Esophagus squamous epithelium (tissue), 5 donors: ENCODE data around the gene NTN5. TPM values are rescaled to one million over a fixed set of nuclear protein-coding genes. Genes with fewer than 3 reads are reported as not detected.

Experiments
- DNase-seq: peaks from one replicate; lab custom pipeline; 2025; lab: John Stamatoyannopoulos, UW
- H3K27ac ChIP-seq, 4 donors: fragments of 200-600 bp; sonication (generic); one replicate each; pipeline ENCODE4 v1.5.1; 2016 to 2019; ENCODE audit warnings: mild to moderate bottlenecking in 1 of 4
- H3K27me3 ChIP-seq, 4 donors: fragments of 200-600 bp; sonication (generic); 1 replicate in 3 of 4; 2 replicates in 1 of 4; pipeline versions ENCODE4 v1.5.1 to v1.6.0; 2017 to 2021; ENCODE audit warnings: antibody characterized with exemption in 1 of 4
- H3K36me3 ChIP-seq, 3 donors: fragments of 200-600 bp; sonication (generic); one replicate each; pipeline ENCODE4 v1.5.1; 2016 to 2019
- H3K4me1 ChIP-seq, 3 donors: fragments of 200-600 bp; sonication (generic); one replicate each; pipeline ENCODE4 v1.5.1; 2017 to 2019
- H3K4me3 ChIP-seq, 4 donors: fragments of 200-600 bp; sonication (generic); 1 replicate in 3 of 4; 2 replicates in 1 of 4; pipeline ENCODE4 v1.5.1; 2016 to 2019; ENCODE audit warnings: mild to moderate bottlenecking in 2 of 4, moderate library complexity in 1 of 4
- H3K9me3 ChIP-seq, 3 donors: fragments of 200-600 bp; sonication (generic); one replicate each; pipeline ENCODE4 v1.5.1; 2016 to 2019
- POLR2A ChIP-seq, 4 donors: fragments of 450-650 bp; IDR thresholded peaks; one replicate each; pipeline ENCODE4 v1.6.1; 2017; ENCODE audit warnings: antibody characterized with exemption in 4 of 4, mild to moderate bottlenecking in 4 of 4, moderate library complexity in 3 of 4
- WGBS, 2 donors: methylation state at CpG; one replicate each; pipeline ENCODE4 v1.1.5; 2018; 5-methylcytosine and 5-hydroxymethylcytosine counted together
- intact Hi-C: fragments of 100-400 bp; cut with DNase I; formaldehyde crosslinking; loops from one replicate; pipeline ENCODE4 v1.15.0; 2022
- total RNA-seq, 4 donors: library from RNA; depleted of rRNA; stranded (reverse); fragments of >200 nt; gene quantifications; one replicate each; pipeline ENCODE4 v1.1.0, GENCODE V29; 2016
- TF ChIP-seq, protein P1 (sequence below), 6 experiments: fragments of 450-650 bp in 4 of 6; fragments of 200-600 bp in 2 of 6; sonication (generic) in 2 of 6; IDR thresholded peaks; one replicate each; pipeline ENCODE4 v1.5.1; 2016 to 2019; ENCODE audit warnings: antibody characterized with exemption in 6 of 6, mild to moderate bottlenecking in 4 of 6, moderate library complexity in 4 of 6
- donor health status: DM: yes; HTN: yes; CAD: no.

NTN5 gene
- total RNA-seq, 4 donors from 2014 or later = 0.57 TPM; not detected in 3

DNA sequence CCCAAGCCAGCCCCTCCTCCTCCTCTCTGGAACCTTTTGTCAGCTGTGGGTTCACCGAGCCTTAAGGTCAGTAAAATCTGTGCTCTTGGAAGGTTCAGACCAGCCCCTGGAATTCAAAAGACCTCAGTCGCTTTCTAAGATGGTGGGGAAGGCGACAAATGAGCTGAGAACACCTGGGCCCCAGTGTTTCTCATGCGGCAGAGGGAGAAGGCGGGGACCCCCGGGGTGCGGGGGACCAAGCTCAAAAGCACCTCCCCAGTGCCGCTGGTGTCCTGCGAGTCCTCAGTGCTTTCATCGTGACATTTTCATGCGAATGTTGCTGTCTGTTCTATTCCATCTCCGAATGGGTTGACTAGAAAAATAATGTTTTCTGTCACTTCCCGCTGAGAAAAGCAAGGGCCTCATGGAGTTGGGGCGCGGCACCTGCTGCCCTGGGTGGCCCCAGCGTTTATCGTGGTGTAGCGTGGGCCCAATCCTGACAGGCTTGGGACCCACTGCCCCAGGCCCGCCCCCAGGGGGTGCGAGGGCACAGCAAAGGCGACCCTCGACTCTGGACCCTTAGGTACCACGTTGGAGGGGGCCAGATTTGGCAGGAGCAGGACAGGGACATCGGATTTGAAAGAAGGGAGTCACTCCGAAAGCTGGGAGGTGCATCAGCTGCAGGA is 751 bp upstream of the NTN5 start:
- Histone ChIP-seq H3K4me1 (peaks cover 0 to 28% (median 8%) of the 10 kb centered on the region in 3 donors), H3K9me3 (no peaks in the 10 kb centered on the region), H3K36me3 (no peaks in the 10 kb centered on the region), H3K27me3 (no peaks in the 10 kb centered on the region), H3K27ac (no peak overlapping the region), H3K4me3 (no peak overlapping the region)
- intact Hi-C loops = no loop called here
- 75 to 85% methylated on average over 5 to 17 of the region's 25 CpGs for WGBS, 2 donors
- TF ChIP-seq POLR2A (IDR thresholded peaks at IDR 0.05) = no peak
- TF ChIP-seq, protein P1, sequence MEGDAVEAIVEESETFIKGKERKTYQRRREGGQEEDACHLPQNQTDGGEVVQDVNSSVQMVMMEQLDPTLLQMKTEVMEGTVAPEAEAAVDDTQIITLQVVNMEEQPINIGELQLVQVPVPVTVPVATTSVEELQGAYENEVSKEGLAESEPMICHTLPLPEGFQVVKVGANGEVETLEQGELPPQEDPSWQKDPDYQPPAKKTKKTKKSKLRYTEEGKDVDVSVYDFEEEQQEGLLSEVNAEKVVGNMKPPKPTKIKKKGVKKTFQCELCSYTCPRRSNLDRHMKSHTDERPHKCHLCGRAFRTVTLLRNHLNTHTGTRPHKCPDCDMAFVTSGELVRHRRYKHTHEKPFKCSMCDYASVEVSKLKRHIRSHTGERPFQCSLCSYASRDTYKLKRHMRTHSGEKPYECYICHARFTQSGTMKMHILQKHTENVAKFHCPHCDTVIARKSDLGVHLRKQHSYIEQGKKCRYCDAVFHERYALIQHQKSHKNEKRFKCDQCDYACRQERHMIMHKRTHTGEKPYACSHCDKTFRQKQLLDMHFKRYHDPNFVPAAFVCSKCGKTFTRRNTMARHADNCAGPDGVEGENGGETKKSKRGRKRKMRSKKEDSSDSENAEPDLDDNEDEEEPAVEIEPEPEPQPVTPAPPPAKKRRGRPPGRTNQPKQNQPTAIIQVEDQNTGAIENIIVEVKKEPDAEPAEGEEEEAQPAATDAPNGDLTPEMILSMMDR (IDR thresholded peaks at IDR 0.05) = no peak
- no peak for DNase-seq

- WGBS, 2 donors = 85 to 87% methylated on average over 5 of the region's 10 CpGs
- Histone ChIP-seq H3K4me1 (peaks cover 0 to 18% (median 8%) of the 10 kb centered on the region in 3 donors), H3K27ac (no peak overlapping the region), H3K36me3 (no peaks in the 10 kb centered on the region), H3K4me3 (no peak overlapping the region), H3K9me3 (no peaks in the 10 kb centered on the region), H3K27me3 (no peaks in the 10 kb centered on the region)
- DNase-seq = no peak
- no peak for TF ChIP-seq POLR2A (IDR thresholded peaks at IDR 0.05)
- TF ChIP-seq, protein P1 (IDR thresholded peaks at IDR 0.05) = no peak
- intact Hi-C loops = no loop called here
These were observed 1.3 kb downstream of the NTN5 start for GRCh38 chr19:48671446-48671995.

- Histone ChIP-seq H3K27ac (no peak overlapping the region), H3K4me3 (no peak overlapping the region), H3K9me3 (no peaks in the 10 kb centered on the region), H3K36me3 (no peaks in the 10 kb centered on the region), H3K27me3 (no peaks in the 10 kb centered on the region), H3K4me1 (peaks cover 0 to 11% (median 8%) of the 10 kb centered on the region in 3 donors)
- DNase-seq = no peak
- 75 to 76% methylated on average over 10 to 15 of the region's 21 CpGs for WGBS, 2 donors
- TF ChIP-seq, protein P1 (IDR thresholded peaks at IDR 0.05) = no peak
- no peak for TF ChIP-seq POLR2A (IDR thresholded peaks at IDR 0.05)
- intact Hi-C loops = no loop called here
These were observed 1.9 kb downstream of the NTN5 start for GRCh38 chr19:48670699-48671445.

GRCh38 chr19:48669903-48670668 is 2.7 kb downstream of the NTN5 start:
- DNase-seq = no peak
- TF ChIP-seq POLR2A (IDR thresholded peaks at IDR 0.05) = no peak
- TF ChIP-seq, protein P1 (IDR thresholded peaks at IDR 0.05) = no peak

More at GRCh38 chr19:48669903-48670668, 2.7 kb downstream of the NTN5 start:
- intact Hi-C loops = no loop called here
- Histone ChIP-seq H3K4me3 (no peak overlapping the region), H3K4me1 (peaks cover 0 to 4% (median 0%) of the 10 kb centered on the region in 3 donors), H3K36me3 (no peaks in the 10 kb centered on the region), H3K27ac (no peak overlapping the region), H3K27me3 (no peaks in the 10 kb centered on the region), H3K9me3 (no peaks in the 10 kb centered on the region)
- WGBS, 2 donors = 91 to 95% methylated on average over 6 to 14 of the region's 26 CpGs
